Activated CD8-positive, alpha-beta T cell treated with anti-CD3 and anti-CD28 coated beads for 36 hours (primary cell): Measurements from ENCODE around the gene IFITM10. TPM values are rescaled to one million over a fixed set of nuclear protein-coding genes. Genes with fewer than 3 reads are reported as not detected.

Experiments
- ATAC-seq: fragments of 200-7000 bp; cut with Tn5 transposase; one replicate; pipeline ENCODE4 v1.10.0; 2021; ENCODE audit warnings: mild to moderate bottlenecking, moderate library complexity
- CTCF ChIA-PET: fragments of 350-600 bp; sonication (Branson Sonifier 250); formaldehyde crosslinking; loops from one replicate; lab custom pipeline; 2021; ENCODE audit warnings: antibody characterized with exemption; lab: Charles Lee
- POLR2A ChIA-PET: fragments of 350-600 bp; sonication (Branson Sonifier 250); formaldehyde crosslinking; loops from one replicate; lab custom pipeline; 2021; ENCODE audit warnings: antibody characterized with exemption; lab: Charles Lee
- DNase-seq: peaks from one replicate; pipeline ENCODE4 v3.0.0-alpha.2; 2020
- H3K27ac Mint-ChIP-seq: one replicate; pipeline ENCODE4 v1.8.0; 2021; ENCODE audit warnings: mild to moderate bottlenecking, mixed read lengths
- H3K27me3 Mint-ChIP-seq: one replicate; pipeline ENCODE4 v1.8.0; 2021; ENCODE audit warnings: mixed read lengths
- H3K36me3 Mint-ChIP-seq: one replicate; pipeline ENCODE4 v1.8.0; 2021; ENCODE audit warnings: low read depth, mixed read lengths
- H3K4me1 Mint-ChIP-seq: one replicate; pipeline ENCODE4 v1.8.0; 2021; ENCODE audit warnings: low read depth, mixed read lengths
- H3K4me3 Mint-ChIP-seq: one replicate; pipeline ENCODE4 v1.8.0; 2021; ENCODE audit warnings: mild to moderate bottlenecking, moderate library complexity, mixed read lengths
- H3K9me3 Mint-ChIP-seq: one replicate; pipeline ENCODE4 v1.8.0; 2021; ENCODE audit warnings: mixed read lengths
- intact Hi-C: fragments of 100-400 bp; cut with micrococcal nuclease; formaldehyde crosslinking; loops from one replicate; pipeline ENCODE4 v1.10.0; 2022
- total RNA-seq, 2 experiments: library from RNA; stranded (reverse); gene quantifications; one replicate each; pipeline ENCODE4 v1.2.3, GENCODE V29; 2021
- TF ChIP-seq, protein P1 (sequence below): fragments of 200-600 bp; IDR thresholded peaks from one replicate; pipeline ENCODE4 v1.8.0; 2022; ENCODE audit warnings: antibody characterized with exemption, mild to moderate bottlenecking

IFITM10 gene
- total RNA-seq, 2 experiments from 2014 or later: 0.07 to 0.31 TPM

DNA sequence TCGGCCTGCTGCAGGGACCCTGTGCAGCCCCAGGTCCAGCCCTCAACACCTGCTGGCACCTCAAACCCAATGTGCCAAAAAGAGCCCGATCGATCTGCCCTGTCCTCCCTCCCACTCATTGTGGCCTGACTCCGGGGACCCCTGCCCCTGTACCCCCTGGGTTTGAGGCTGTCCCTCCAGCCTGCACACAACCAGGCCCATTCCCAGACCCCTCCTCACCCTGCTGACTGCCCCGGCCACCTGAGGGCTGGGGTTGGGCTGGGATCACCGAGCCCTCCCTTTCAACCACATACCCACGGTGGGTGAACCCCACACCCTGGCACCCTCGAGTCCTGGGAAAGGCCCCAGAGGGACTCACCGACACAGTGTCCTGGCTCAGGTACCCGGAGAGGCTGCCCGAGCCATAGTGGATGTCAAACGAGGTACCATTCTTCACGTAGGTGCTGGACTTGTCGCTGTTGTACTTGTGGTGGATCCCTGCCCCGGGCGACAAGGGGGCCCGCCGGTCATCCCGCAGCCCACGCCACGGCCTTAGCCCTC is 8.3 kb upstream of the IFITM10 start:
- Mint-ChIP-seq H3K27me3 (no peaks in the 10 kb centered on the region), H3K4me1 (peaks cover 69% of the 10 kb centered on the region), H3K4me3 (peak overlapping the region; percentile 62), H3K27ac (peak overlapping the region; percentile 94), H3K36me3 (peaks cover 17% of the 10 kb centered on the region), H3K9me3 (no peaks in the 10 kb centered on the region)
- intact Hi-C loops: no loop called here
- TF ChIP-seq, protein P1, sequence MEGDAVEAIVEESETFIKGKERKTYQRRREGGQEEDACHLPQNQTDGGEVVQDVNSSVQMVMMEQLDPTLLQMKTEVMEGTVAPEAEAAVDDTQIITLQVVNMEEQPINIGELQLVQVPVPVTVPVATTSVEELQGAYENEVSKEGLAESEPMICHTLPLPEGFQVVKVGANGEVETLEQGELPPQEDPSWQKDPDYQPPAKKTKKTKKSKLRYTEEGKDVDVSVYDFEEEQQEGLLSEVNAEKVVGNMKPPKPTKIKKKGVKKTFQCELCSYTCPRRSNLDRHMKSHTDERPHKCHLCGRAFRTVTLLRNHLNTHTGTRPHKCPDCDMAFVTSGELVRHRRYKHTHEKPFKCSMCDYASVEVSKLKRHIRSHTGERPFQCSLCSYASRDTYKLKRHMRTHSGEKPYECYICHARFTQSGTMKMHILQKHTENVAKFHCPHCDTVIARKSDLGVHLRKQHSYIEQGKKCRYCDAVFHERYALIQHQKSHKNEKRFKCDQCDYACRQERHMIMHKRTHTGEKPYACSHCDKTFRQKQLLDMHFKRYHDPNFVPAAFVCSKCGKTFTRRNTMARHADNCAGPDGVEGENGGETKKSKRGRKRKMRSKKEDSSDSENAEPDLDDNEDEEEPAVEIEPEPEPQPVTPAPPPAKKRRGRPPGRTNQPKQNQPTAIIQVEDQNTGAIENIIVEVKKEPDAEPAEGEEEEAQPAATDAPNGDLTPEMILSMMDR: no peak
- POLR2A ChIA-PET: no interaction called here
- ATAC-seq: no peak
- CTCF ChIA-PET: interaction anchor here (1.1 to 1.7 kb wide), 2 partner anchors 74 to 155 kb away, joined by 3 to 9 read pairs; no protein-coding TSS in a partner anchor
- DNase-seq: no peak

DNA sequence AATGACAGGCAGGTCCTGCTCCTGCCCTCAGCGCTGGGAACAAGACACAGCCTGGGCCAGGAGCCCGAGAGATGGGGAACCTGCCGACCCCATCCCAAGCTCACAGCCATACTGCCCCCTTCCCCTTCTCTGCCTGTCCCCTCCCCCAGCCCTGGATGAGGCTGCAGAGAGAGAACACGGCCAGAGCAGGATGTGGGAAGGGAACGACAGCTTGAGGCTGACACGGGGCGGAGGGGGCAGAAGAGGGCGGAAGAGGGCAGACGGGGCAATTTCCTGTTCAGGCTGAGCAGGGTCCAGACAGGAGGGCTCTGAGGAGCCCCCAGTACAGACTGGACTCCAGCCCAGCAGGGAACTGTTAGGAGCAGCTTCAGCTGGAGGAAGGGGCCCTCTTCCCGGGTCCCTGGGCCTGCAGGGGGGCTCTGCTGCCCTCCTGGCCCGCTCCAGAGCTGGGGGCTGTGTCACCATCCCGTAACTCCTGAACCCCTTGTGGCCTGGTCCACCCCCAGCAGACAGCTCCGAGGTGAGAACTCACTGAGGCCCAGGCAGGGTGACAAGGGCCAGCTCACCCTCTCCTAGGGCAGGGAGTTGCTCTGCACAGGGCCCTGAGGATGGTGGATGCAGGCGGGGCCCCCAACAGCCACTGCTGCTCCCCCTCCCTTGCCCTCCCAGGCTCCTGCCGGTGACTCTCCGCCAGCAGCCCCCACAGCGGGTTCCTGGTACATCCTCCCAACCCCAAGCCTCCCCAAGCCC is 7.6 kb upstream of the IFITM10 start:
- ATAC-seq (peak; percentile 87), DNase-seq (peak; percentile 85)
- TF ChIP-seq, protein P1: no peak
- intact Hi-C loops: no loop called here
- Mint-ChIP-seq H3K36me3 (peaks cover 17% of the 10 kb centered on the region), H3K4me1 (peaks cover 70% of the 10 kb centered on the region), H3K4me3 (peak overlapping the region; percentile 62), H3K9me3 (no peaks in the 10 kb centered on the region), H3K27ac (peak overlapping the region; percentile 94), H3K27me3 (no peaks in the 10 kb centered on the region)
- POLR2A ChIA-PET: interaction anchor here (1.0 to 1.9 kb wide), 5 partner anchors 15 to 94 kb away, joined by 3 to 5 read pairs (median 4); no protein-coding TSS in a partner anchor
- CTCF ChIA-PET: interaction anchor here (1.0 to 2.4 kb wide), 5 partner anchors 14 to 156 kb away, joined by 3 to 18 read pairs (median 5); no protein-coding TSS in a partner anchor

DNA sequence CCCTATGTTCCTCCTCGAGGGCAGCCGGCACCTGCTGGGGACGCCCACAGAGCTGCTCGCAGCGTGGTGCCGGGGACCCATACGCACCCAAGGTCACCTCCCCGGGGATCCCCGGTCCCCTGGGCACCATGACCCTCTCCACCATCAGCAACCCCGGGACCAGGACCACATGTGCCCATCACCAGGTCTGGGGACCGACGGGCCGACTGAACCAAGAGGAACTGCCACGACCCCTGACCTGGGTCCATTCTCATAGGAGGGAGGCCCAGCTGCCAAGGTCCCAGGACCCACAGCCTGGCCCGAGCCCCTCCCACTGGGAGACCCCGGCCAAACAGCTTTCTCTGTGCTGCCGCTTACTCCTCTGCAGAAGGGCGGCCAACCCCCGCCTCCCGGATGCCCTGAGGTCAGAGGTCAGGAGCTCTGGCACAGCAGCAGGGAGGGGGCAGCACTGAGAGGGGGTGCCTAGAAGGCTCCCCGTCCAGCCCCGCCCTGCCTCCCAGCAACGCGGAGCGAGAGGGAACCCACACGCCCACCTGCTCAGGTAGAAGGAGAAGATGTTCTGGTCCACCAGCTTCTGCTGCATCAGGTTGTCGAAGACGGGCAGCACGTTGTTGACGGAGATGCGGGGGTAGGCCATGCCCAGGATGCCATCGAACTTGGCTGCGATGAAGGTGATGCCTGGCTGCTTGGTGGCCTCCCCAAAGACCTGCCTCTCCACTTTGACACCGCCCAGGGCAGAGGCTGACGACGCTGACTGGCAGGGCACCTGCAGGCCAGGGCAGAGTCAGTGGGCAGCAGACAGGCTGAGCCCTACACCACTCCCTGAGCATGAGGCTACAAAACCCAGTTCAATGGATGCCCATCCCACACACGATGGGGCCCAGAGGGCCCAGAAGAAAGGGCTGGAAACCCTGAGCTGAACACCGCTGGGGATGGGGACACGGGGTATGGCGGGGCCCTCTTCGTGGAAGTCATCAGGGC is 6.7 kb upstream of the IFITM10 start:
- Mint-ChIP-seq H3K27ac (peak overlapping the region; percentile 94), H3K36me3 (peaks cover 17% of the 10 kb centered on the region), H3K27me3 (no peaks in the 10 kb centered on the region), H3K4me3 (peak overlapping the region; percentile 62), H3K4me1 (peaks cover 64% of the 10 kb centered on the region), H3K9me3 (no peaks in the 10 kb centered on the region)
- ATAC-seq (peak; percentile 10), DNase-seq (peak; percentile 53)
- intact Hi-C loops: no loop called here
- ChIA-PET POLR2A (interaction anchor here (1.0 to 1.9 kb wide), 6 partner anchors 13 to 95 kb away, joined by 3 to 7 read pairs (median 4); no protein-coding TSS in a partner anchor), CTCF (interaction anchor here (0.9 to 2.4 kb wide), 6 partner anchors 13 to 162 kb away, joined by 3 to 18 read pairs (median 4); no protein-coding TSS in a partner anchor)
- TF ChIP-seq, protein P1: no peak

DNA sequence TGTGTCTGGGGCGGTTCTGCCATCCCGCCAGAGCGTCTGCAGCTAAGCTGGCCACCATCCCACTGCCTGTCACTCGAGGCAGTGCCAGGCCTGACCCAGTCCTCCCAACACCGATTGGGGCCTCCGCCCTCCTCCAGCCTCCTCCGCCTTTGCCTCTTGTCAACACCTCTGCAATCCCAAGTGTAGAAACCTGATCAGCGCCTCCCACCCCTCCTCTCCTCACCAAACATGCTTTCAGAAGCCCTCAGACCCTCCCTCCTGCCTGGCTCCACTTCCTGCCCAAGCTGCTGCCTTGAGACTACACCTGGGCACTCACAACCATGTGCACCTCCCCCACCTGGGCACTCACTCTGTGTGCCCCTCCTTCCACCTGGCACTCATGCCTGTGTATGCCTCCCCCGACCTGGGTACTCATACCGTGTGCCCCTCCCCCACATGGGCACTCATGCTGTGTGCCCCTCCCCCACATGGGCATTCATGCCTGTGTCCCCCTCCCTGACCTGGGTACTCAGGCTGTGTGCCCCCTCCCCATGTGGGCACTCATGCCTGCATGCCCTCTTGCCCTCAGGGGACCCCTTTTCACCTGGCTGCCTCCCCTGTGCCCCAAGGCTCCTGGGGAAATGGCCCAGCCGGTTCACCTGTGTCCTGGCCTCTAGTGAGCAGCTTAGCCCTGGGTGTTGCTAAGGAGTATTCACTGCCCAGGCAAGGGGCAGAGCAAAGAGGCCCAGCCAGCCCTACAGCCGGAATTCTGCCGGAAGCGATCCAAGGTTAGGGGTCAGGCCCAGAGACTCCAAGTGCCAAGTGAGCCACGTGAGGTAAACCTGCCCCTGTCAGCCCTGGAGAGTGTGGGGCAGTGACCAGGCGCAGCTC is 5.5 kb upstream of the IFITM10 start:
- ChIA-PET CTCF (interaction anchor here (0.9 to 2.4 kb wide), 3 partner anchors 14 to 77 kb away, joined by 3 to 18 read pairs (median 5); no protein-coding TSS in a partner anchor), POLR2A (interaction anchor here (1.1 to 1.9 kb wide), 2 partner anchors 12 to 96 kb away, joined by 5 to 7 read pairs; no protein-coding TSS in a partner anchor)
- Mint-ChIP-seq H3K27ac (peak overlapping the region; percentile 51), H3K4me1 (peaks cover 57% of the 10 kb centered on the region), H3K4me3 (no peak overlapping the region), H3K36me3 (peaks cover 17% of the 10 kb centered on the region), H3K9me3 (no peaks in the 10 kb centered on the region), H3K27me3 (no peaks in the 10 kb centered on the region)
- TF ChIP-seq, protein P1: no peak
- no peak for ATAC-seq
- DNase-seq: peak; percentile 33
- intact Hi-C loops: no loop called here
